ENCODE measurements around the gene MPP3. TPM values are rescaled to one million over a fixed set of nuclear protein-coding genes. Genes with fewer than 3 reads are reported as not detected.

Gene MPP3
- total RNA-seq, 4 donors from 2014 or later: 19.2 to 31.5 (median 22.1) TPM

DNA sequence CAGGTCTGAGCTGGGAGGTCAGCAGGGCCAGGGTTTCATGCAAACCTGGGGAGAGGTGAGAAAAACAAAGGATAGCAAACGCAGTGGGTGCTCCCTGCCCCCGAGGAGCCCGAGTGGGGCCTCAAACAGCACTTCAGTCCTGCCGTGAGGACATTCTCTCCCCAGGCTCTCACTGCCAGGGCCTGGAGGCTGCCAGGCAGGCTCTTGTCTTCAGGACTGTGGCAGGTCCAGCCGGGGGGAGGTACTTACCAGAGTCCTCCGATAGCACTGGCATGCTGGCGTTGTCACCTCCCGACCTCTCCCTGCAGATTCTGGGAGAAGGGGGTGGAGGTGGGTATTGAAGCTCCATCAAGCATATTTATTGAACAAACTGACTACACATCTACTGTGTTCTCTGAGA lies 1.3 kb downstream of the MPP3 start:
- peaks cover 0 to 16% (median 9%) of the 10 kb centered on the region in 4 donors for H3K4me1 ChIP-seq
- 76 to 77% methylated on average over 6 to 8 of the region's 8 CpGs for WGBS, 2 donors
- H3K27ac ChIP-seq: no peak overlapping the region

GRCh38 chr17:43830510-43831140 lies 2.3 kb downstream of the MPP3 start:
- Histone ChIP-seq H3K4me1 (peaks cover 0 to 16% (median 9%) of the 10 kb centered on the region in 4 donors), H3K27me3 (no peaks in the 10 kb centered on the region), H3K27ac (no peak overlapping the region), H3K36me3 (peaks cover 0 to 40% (median 0%) of the 10 kb centered on the region in 3 donors), H3K9me3 (no peaks in the 10 kb centered on the region), H3K4me3 (no peak overlapping the region)
- TF ChIP-seq POLR2A (IDR thresholded peaks at IDR 0.05) (no peak), EP300 (IDR thresholded peaks at IDR 0.05) (no peak)
- TF ChIP-seq, protein P1, sequence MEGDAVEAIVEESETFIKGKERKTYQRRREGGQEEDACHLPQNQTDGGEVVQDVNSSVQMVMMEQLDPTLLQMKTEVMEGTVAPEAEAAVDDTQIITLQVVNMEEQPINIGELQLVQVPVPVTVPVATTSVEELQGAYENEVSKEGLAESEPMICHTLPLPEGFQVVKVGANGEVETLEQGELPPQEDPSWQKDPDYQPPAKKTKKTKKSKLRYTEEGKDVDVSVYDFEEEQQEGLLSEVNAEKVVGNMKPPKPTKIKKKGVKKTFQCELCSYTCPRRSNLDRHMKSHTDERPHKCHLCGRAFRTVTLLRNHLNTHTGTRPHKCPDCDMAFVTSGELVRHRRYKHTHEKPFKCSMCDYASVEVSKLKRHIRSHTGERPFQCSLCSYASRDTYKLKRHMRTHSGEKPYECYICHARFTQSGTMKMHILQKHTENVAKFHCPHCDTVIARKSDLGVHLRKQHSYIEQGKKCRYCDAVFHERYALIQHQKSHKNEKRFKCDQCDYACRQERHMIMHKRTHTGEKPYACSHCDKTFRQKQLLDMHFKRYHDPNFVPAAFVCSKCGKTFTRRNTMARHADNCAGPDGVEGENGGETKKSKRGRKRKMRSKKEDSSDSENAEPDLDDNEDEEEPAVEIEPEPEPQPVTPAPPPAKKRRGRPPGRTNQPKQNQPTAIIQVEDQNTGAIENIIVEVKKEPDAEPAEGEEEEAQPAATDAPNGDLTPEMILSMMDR (IDR thresholded peaks at IDR 0.05): no peak
- no peak for DNase-seq (ENCODE audit: low spot score in 2 of 2)
- 90 to 92% methylated on average over 7 of the region's 7 CpGs for WGBS, 2 donors

More for the DNA sequence above, 1.3 kb downstream of the MPP3 start:
- no peak for DNase-seq (ENCODE audit: low spot score in 2 of 2)
- no peak for TF ChIP-seq EP300 (IDR thresholded peaks at IDR 0.05)
- TF ChIP-seq, protein P1 (IDR thresholded peaks at IDR 0.05): no peak
- TF ChIP-seq POLR2A (IDR thresholded peaks at IDR 0.05): no peak
- Histone ChIP-seq H3K27me3 (no peaks in the 10 kb centered on the region), H3K4me3 (no peak overlapping the region), H3K9me3 (no peaks in the 10 kb centered on the region), H3K36me3 (peaks cover 0 to 35% (median 0%) of the 10 kb centered on the region in 3 donors)

DNA sequence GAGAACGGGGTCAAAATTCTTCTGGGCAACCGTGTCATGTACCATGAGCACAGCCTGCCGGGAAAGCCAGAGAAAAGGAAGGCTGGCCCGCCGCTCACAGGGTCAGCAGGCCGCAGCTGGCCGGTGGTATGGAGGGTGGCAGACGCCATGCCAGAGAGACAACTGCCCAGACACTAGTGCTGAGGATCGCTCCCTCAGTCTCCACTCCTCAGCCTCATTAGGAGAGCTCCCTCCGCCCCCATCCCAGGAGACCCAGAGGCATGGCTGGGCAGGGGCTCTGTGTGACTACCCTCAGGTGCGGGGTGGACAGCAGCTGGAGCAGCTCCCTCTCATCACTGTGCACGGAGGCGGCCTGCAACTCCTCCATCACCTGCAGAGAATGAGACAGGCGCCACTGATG lies 3.2 kb downstream of the MPP3 start:
- H3K27ac ChIP-seq: no peak overlapping the region
- H3K4me1 ChIP-seq: peaks cover 0 to 16% (median 9%) of the 10 kb centered on the region in 4 donors
- H3K4me3 ChIP-seq: no peak overlapping the region
- TF ChIP-seq, protein P1 (IDR thresholded peaks at IDR 0.05): no peak
- TF ChIP-seq POLR2A (IDR thresholded peaks at IDR 0.05) (no peak), EP300 (IDR thresholded peaks at IDR 0.05) (no peak)
- H3K27me3 ChIP-seq: no peaks in the 10 kb centered on the region
- no peak for DNase-seq (ENCODE audit: low spot score in 2 of 2)
- peaks cover 0 to 47% (median 0%) of the 10 kb centered on the region in 3 donors for H3K36me3 ChIP-seq
- no peaks in the 10 kb centered on the region for H3K9me3 ChIP-seq
- WGBS, 2 donors: 83 to 92% methylated on average over 11 to 13 of the region's 14 CpGs

DNA sequence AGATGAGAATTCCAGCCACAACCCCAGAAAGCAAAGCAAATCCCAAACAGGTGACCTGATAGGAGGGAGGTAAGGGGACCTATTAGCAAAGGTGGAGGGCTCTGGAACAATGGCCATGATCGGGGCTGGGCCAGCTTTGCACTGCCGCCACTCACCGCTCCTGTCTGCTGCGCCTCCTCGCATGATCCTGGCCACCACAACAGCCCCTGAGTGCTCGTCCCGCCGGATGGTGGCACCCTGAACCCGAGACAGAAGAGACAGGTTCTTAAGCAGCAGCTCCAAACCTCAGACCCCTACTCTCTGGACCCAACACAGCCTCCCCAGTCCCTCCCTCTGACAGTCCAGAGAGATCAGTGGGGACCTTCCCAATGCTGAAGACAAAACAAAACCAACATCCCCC lies 5.3 kb downstream of the MPP3 start:
- peaks cover 0 to 61% (median 0%) of the 10 kb centered on the region in 3 donors for H3K36me3 ChIP-seq
- 93 to 96% methylated on average over 9 of the region's 9 CpGs for WGBS, 2 donors
- H3K27ac ChIP-seq: no peak overlapping the region
- no peak for TF ChIP-seq POLR2A (IDR thresholded peaks at IDR 0.05)
- no peak for TF ChIP-seq EP300 (IDR thresholded peaks at IDR 0.05)
- TF ChIP-seq, protein P1 (IDR thresholded peaks at IDR 0.05): no peak
- no peak overlapping the region for H3K4me3 ChIP-seq
- H3K4me1 ChIP-seq: peaks cover 0 to 5% (median 2%) of the 10 kb centered on the region in 4 donors
- no peaks in the 10 kb centered on the region for H3K27me3 ChIP-seq
- no peaks in the 10 kb centered on the region for H3K9me3 ChIP-seq
- DNase-seq (ENCODE audit: low spot score in 2 of 2): no peak

DNA sequence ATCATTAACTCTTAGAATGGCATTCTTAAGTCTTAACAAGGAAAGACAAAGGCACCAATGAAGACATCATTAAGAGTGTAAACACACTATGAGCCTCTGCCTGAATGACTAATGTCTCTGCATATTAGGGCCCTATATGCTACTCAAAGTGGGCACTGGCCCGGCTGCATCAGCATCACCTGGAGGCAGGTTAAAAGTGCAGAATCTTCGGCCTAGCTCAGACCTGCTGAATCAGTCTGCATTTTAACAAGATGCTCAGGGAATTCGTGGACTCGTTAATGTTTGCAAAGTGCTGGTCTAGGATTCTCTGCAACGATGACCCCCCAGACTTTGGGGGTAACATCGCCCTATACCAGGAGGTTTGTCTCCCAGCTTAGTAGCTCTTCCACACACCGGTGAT lies 6.7 kb downstream of the MPP3 start:
- Histone ChIP-seq H3K27ac (no peak overlapping the region), H3K36me3 (peaks cover 0 to 62% (median 0%) of the 10 kb centered on the region in 3 donors), H3K4me3 (no peak overlapping the region), H3K4me1 (no peaks in the 10 kb centered on the region), H3K9me3 (no peaks in the 10 kb centered on the region), H3K27me3 (no peaks in the 10 kb centered on the region)
- TF ChIP-seq POLR2A (IDR thresholded peaks at IDR 0.05) (no peak), EP300 (IDR thresholded peaks at IDR 0.05) (no peak)
- TF ChIP-seq, protein P1 (IDR thresholded peaks at IDR 0.05): no peak
- WGBS, 2 donors: 92 to 93% methylated on average over 7 of the region's 7 CpGs
- no peak for DNase-seq (ENCODE audit: low spot score in 2 of 2)

All from tibial nerve (tissue), 4 donors.